Left ventricle myocardium inferior (tissue), 1 donor: Measurements from ENCODE around the gene ADAMTS8. TPM values are rescaled to one million over a fixed set of nuclear protein-coding genes. Genes with fewer than 3 reads are reported as not detected.

Experiments used
- DNase-seq: peaks from one replicate; pipeline ENCODE4 v3.0.0-alpha.2; 2020
- H3K27ac ChIP-seq: fragments of 200-600 bp; replicated peaks from 2 replicates; pipeline ENCODE4 v1.8.0; 2021
- H3K27me3 ChIP-seq: fragments of 200-600 bp; 2 replicates; pipeline ENCODE4 v1.8.0; 2021; ENCODE audit warnings: low read depth
- H3K36me3 ChIP-seq: fragments of 200-600 bp; 2 replicates; pipeline ENCODE4 v1.8.0; 2021
- H3K4me1 ChIP-seq: fragments of 200-600 bp; 2 replicates; pipeline ENCODE4 v1.8.0; 2021
- H3K4me3 ChIP-seq: fragments of 200-600 bp; 2 replicates; pipeline ENCODE4 v1.8.0; 2021; ENCODE audit warnings: mild to moderate bottlenecking, moderate library complexity
- H3K9me3 ChIP-seq: fragments of 200-600 bp; replicated peaks from 2 replicates; pipeline ENCODE4 v1.8.0; 2021
- CTCF ChIP-seq: fragments of 200-600 bp; IDR thresholded peaks from 2 replicates; pipeline ENCODE4 v1.8.0; 2021; ENCODE audit warnings: antibody characterized with exemption, mild to moderate bottlenecking, borderline replicate concordance
- intact Hi-C: fragments of 100-400 bp; cut with micrococcal nuclease; formaldehyde crosslinking; loops from one replicate; pipeline ENCODE4 v1.11.0; 2022
- total RNA-seq: library from RNA; stranded (reverse); fragmentation: NEBNext Ultra II Directional; extraction: Animal tissue kit (Norgen Biotek cat#: 25700); gene quantifications from one replicate; pipeline ENCODE4 v1.2.1, GENCODE V29; 2021
- donor health status: DM: no; HTN: yes; CAD: no; lungs with severe emphysema.

Gene ADAMTS8
- total RNA-seq, 1 donor from 2014 or later: 0.85 TPM

DNA sequence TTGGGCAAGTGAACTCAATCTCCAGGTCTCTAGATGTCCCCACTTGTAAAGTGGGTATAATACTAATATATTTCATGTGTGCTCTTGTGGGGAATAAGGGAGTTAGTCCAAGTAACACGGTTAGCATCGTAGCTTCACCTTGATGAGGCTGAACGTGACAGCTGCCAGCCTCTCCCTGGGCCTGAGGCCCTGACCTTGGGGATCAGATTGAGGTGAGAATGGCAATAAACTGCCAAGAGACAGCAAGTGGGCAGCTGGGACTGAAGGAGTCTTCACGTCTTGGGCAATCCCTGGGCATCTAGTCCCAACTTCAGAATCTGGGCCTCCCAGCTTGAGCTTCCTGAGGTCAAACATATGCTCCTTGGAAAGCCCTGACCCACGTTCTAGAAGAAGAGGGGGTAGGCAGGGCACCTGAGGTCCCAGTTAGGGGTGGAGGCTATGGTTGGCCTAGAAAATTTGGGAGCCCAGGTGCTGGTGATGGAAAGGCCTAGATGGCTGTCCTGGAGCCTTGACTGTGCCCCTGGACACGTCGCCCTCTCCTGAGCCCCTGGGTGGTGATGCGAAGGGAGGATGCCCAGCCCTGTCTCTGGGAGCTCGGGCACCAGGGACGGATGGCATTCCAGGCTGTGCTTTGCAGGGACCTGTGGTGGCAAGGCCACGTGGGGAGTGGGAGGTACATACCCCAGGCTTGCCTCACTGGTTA lies 43.5 kb upstream of the ADAMTS8 start:
- Histone ChIP-seq H3K4me1 (peaks cover 25% of the 10 kb centered on the region), H3K4me3 (no peak overlapping the region), H3K27ac (peak overlapping the region; percentile 55), H3K36me3 (peaks cover 80% of the 10 kb centered on the region), H3K9me3 (no peaks in the 10 kb centered on the region), H3K27me3 (no peaks in the 10 kb centered on the region)
- no peak for TF ChIP-seq CTCF
- intact Hi-C loops: no loop called here
- no peak for DNase-seq

DNA sequence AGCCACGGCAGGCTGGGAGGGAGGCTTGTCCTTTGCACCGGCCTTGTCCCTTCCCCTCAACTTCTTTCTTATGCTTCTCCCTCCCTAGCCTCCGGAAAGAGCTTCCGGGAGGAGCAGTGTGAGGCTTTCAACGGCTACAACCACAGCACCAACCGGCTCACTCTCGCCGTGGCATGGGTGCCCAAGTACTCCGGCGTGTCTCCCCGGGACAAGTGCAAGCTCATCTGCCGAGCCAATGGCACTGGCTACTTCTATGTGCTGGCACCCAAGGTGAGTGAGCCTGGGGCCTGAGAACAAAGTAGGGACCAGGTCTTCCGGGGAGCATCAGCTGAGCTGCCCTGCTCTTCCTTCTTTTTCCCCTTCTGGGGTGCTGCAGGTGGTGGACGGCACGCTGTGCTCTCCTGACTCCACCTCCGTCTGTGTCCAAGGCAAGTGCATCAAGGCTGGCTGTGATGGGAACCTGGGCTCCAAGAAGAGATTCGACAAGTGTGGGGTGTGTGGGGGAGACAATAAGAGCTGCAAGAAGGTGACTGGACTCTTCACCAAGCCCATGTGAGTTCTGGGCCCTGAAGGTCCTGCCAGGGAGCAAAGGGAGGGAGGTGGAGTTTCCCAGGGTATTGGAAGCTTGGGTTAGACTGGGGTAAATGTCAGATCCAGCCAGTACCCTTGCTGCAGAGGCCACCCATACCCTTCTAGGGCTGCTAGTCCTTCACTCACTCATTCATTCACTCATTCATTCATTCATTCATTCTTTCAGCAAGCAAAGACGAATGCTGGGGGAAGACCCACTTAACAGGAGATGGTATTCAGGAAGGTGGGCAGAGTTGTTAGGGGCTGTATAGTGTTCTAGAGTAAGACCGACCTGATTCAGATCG lies 42.7 kb upstream of the ADAMTS8 start:
- H3K9me3 ChIP-seq: no peaks in the 10 kb centered on the region
- DNase-seq: no peak
- H3K36me3 ChIP-seq: peaks cover 88% of the 10 kb centered on the region
- no peaks in the 10 kb centered on the region for H3K27me3 ChIP-seq
- peaks cover 16% of the 10 kb centered on the region for H3K4me1 ChIP-seq
- intact Hi-C loops: no loop called here
- no peak for TF ChIP-seq CTCF
- H3K27ac ChIP-seq: peak overlapping the region; percentile 55
- no peak overlapping the region for H3K4me3 ChIP-seq

DNA sequence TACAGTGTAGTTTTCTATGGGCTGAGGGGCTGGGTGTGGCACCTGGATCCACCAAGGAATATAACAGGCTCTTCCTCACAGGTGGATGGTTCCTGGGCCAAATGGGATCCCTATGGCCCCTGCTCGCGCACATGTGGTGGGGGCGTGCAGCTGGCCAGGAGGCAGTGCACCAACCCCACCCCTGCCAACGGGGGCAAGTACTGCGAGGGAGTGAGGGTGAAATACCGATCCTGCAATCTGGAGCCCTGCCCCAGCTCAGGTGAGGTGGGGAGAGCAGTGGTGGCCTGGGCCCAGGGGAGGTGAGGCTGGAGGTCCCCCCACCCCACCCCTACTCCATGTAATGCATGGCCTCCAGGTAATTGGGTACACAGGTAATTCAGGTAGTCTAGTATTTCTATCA lies 40.8 kb upstream of the ADAMTS8 start:
- no peaks in the 10 kb centered on the region for H3K4me1 ChIP-seq
- no peaks in the 10 kb centered on the region for H3K9me3 ChIP-seq
- intact Hi-C loops: no loop called here
- no peaks in the 10 kb centered on the region for H3K27me3 ChIP-seq
- no peak for DNase-seq
- no peak for TF ChIP-seq CTCF
- H3K4me3 ChIP-seq: no peak overlapping the region
- H3K36me3 ChIP-seq: peaks cover 93% of the 10 kb centered on the region
- no peak overlapping the region for H3K27ac ChIP-seq

- no peak for DNase-seq
- Histone ChIP-seq H3K27me3 (no peaks in the 10 kb centered on the region), H3K9me3 (no peaks in the 10 kb centered on the region), H3K36me3 (peaks cover 95% of the 10 kb centered on the region), H3K27ac (no peak overlapping the region), H3K4me1 (no peaks in the 10 kb centered on the region), H3K4me3 (no peak overlapping the region)
- TF ChIP-seq CTCF: no peak
- intact Hi-C loops: no loop called here
Measured at GRCh38 chr11:130467116-130467900, 38.9 kb upstream of the ADAMTS8 start.

GRCh38 chr11:130465263-130465662 lies 36.9 kb upstream of the ADAMTS8 start:
- Histone ChIP-seq H3K4me1 (peaks cover 15% of the 10 kb centered on the region), H3K27me3 (no peaks in the 10 kb centered on the region), H3K4me3 (no peak overlapping the region), H3K27ac (no peak overlapping the region), H3K9me3 (no peaks in the 10 kb centered on the region), H3K36me3 (peaks cover 87% of the 10 kb centered on the region)
- intact Hi-C loops: no loop called here
- DNase-seq: no peak
- TF ChIP-seq CTCF: no peak
